ENCODE results near the gene CSTB. TPM values are rescaled to one million over a fixed set of nuclear protein-coding genes. Genes with fewer than 3 reads are reported as not detected.

Gene CSTB
- total RNA-seq, 1 experiment from 2014 or later, result 57.5 TPM

DNA sequence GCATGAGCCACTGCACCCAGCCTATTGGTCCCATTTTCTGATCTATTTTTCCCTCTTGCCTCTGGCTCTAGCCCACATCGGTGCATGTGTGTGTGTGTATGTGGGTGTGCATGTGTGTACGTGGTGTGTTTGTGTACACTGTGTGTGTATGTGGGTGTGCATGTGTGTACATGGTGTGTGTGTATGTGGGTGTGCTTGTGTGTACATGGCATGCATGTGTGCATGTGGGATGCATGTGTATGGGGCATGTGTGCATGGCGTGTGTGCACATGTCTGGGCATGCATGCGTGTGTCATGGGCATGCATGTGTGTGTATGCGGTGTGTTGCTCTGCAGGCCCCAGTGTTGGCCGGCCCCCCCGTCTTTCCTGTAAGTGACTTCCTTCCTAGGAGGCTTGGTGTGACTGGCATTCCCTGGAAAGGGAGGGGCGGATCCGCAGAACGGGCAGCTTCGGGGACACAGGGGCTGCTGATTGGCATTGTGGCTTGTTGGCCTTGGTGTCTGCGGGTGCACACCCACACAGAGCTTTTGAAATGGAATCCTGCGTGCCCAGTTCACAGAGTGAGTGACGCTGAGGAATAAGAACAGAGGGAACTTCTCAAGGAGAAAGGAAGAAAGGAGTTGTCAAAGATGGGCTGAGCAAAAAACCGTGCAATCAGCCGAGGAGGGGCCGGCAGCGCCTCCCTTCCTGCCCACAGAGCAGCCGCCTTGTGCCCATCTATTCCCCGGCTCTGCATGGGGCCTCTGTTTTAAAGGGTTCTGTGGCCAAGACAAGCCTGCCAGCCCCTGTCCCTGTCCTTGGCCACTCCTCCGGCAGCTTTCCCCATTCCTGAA, 49.2 kb downstream of the CSTB start:
- Histone ChIP-seq H3K4me2 (ENCODE audit: low read length) (peak overlapping the region; percentile 81), H3K4me3 (replicated peaks in 1 of 2; ENCODE audit: low read depth in 1 of 2, low read length in 2 of 2) (no peak overlapping the region), H4K20me1 (ENCODE audit: insufficient read depth) (peaks cover 5% of the 10 kb centered on the region; the same call in 1 of the 2 replicates), H3K36me3 (ENCODE audit: control insufficient read depth in 1 of 2, insufficient read depth in 2 of 2, low read length in 2 of 2) (peaks cover 3 to 12% of the 10 kb centered on the region in 2 experiments; a peak in 1 of 4 replicates), H3K27ac (ENCODE audit: low read depth, low read length) (peak overlapping the region; percentile 75), H3K4me1 (ENCODE audit: control insufficient read depth in 1 of 2, insufficient read depth in 2 of 2, low read length in 2 of 2) (peaks cover 47 to 61% of the 10 kb centered on the region in 2 experiments), H3K27me3 (ENCODE audit: insufficient read depth, low read length) (no peaks in the 10 kb centered on the region), H3K9me3 (ENCODE audit: control insufficient read depth in 1 of 2, insufficient read depth in 1 of 2, low read depth in 1 of 2, low read length in 2 of 2) (no peaks in the 10 kb centered on the region), H3K9me2 (ENCODE audit: insufficient read depth) (no peaks in the 10 kb centered on the region), H3K79me2 (ENCODE audit: insufficient read depth, low read length) (peaks cover 98% of the 10 kb centered on the region), H3K9ac (ENCODE audit: low read length) (peak overlapping the region; percentile 58; the same call in 1 of the 2 replicates), H2AFZ (ENCODE audit: low read depth, low read length, poor library complexity, severe bottlenecking) (no peak overlapping the region)
- no TSS peak for BruUV-seq (replicated peaks)
- intact Hi-C loops (cut with micrococcal nuclease), result no loop called here
- no peak for DNase-seq (ENCODE audit: low read depth, low spot score)
- RAD21 ChIA-PET (ENCODE audit: low non-redundant PET in 1 of 2, low total read pairs in 2 of 2, uncharacterized antibody in 2 of 2, unreplicated experiment in 2 of 2), result no interaction called here
- POLR2A ChIA-PET, result interaction anchor here (2.0 kb wide), 1 partner anchor 14 kb away, joined by 5 read pairs; no protein-coding TSS in a partner anchor
- TF ChIP-seq ZFX (IDR thresholded peaks at IDR 0.05), result no peak
- no peak for TF ChIP-seq TCF7L2 (IDR thresholded peaks at IDR 0.05; ENCODE audit: borderline replicate concordance, extremely low read depth, insufficient read depth, insufficient read length)
- TF ChIP-seq EZH2phosphoT487 (IDR thresholded peaks at IDR 0.05; ENCODE audit: borderline replicate concordance), result no peak
- TF ChIP-seq SRF (IDR thresholded peaks at IDR 0.05; ENCODE audit: low read depth), result no peak
- no peak for TF ChIP-seq ELF1 (IDR thresholded peaks at IDR 0.05; ENCODE audit: borderline replicate concordance, low read depth)
- TF ChIP-seq, protein P1, sequence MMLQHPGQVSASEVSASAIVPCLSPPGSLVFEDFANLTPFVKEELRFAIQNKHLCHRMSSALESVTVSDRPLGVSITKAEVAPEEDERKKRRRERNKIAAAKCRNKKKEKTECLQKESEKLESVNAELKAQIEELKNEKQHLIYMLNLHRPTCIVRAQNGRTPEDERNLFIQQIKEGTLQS (IDR thresholded peaks at IDR 0.05), result no peak
- no peak for TF ChIP-seq SP1 (IDR thresholded peaks at IDR 0.05; ENCODE audit: low read depth)
- TF ChIP-seq EZH2 (IDR thresholded peaks at IDR 0.05), result no peak
- TF ChIP-seq, protein P2, sequence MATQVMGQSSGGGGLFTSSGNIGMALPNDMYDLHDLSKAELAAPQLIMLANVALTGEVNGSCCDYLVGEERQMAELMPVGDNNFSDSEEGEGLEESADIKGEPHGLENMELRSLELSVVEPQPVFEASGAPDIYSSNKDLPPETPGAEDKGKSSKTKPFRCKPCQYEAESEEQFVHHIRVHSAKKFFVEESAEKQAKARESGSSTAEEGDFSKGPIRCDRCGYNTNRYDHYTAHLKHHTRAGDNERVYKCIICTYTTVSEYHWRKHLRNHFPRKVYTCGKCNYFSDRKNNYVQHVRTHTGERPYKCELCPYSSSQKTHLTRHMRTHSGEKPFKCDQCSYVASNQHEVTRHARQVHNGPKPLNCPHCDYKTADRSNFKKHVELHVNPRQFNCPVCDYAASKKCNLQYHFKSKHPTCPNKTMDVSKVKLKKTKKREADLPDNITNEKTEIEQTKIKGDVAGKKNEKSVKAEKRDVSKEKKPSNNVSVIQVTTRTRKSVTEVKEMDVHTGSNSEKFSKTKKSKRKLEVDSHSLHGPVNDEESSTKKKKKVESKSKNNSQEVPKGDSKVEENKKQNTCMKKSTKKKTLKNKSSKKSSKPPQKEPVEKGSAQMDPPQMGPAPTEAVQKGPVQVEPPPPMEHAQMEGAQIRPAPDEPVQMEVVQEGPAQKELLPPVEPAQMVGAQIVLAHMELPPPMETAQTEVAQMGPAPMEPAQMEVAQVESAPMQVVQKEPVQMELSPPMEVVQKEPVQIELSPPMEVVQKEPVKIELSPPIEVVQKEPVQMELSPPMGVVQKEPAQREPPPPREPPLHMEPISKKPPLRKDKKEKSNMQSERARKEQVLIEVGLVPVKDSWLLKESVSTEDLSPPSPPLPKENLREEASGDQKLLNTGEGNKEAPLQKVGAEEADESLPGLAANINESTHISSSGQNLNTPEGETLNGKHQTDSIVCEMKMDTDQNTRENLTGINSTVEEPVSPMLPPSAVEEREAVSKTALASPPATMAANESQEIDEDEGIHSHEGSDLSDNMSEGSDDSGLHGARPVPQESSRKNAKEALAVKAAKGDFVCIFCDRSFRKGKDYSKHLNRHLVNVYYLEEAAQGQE (IDR thresholded peaks at IDR 0.05; ENCODE audit: low read depth), result no peak
- TF ChIP-seq RAD21 (IDR thresholded peaks at IDR 0.05; ENCODE audit: low read depth), result no peak
- no peak for TF ChIP-seq CBX3 (IDR thresholded peaks at IDR 0.05; ENCODE audit: low read depth)
- no peak for TF ChIP-seq SIN3A (IDR thresholded peaks at IDR 0.05; ENCODE audit: low read depth)
- TF ChIP-seq JUND (IDR thresholded peaks at IDR 0.05), result no peak
- no peak for TF ChIP-seq YY1 (IDR thresholded peaks at IDR 0.05; ENCODE audit: extremely low read depth, insufficient replicate concordance, low read depth, low read length)
- TF ChIP-seq EGR1 (IDR thresholded peaks at IDR 0.05; ENCODE audit: low read depth), result no peak
- no peak for TF ChIP-seq CEBPB (IDR thresholded peaks at IDR 0.05; ENCODE audit: low read depth)
- no peak for TF ChIP-seq FOSL1 (IDR thresholded peaks at IDR 0.05; ENCODE audit: low read depth)
- TF ChIP-seq, protein P3, sequence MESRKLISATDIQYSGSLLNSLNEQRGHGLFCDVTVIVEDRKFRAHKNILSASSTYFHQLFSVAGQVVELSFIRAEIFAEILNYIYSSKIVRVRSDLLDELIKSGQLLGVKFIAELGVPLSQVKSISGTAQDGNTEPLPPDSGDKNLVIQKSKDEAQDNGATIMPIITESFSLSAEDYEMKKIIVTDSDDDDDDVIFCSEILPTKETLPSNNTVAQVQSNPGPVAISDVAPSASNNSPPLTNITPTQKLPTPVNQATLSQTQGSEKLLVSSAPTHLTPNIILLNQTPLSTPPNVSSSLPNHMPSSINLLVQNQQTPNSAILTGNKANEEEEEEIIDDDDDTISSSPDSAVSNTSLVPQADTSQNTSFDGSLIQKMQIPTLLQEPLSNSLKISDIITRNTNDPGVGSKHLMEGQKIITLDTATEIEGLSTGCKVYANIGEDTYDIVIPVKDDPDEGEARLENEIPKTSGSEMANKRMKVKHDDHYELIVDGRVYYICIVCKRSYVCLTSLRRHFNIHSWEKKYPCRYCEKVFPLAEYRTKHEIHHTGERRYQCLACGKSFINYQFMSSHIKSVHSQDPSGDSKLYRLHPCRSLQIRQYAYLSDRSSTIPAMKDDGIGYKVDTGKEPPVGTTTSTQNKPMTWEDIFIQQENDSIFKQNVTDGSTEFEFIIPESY (IDR thresholded peaks at IDR 0.05; ENCODE audit: extremely low read depth, insufficient replicate concordance, low read length), result no peak
- TF ChIP-seq, protein P4, sequence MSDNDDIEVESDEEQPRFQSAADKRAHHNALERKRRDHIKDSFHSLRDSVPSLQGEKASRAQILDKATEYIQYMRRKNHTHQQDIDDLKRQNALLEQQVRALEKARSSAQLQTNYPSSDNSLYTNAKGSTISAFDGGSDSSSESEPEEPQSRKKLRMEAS (IDR thresholded peaks at IDR 0.05), result no peak
- ATAC-seq, result no peak
- CTCF ChIA-PET, result no interaction called here
